Amygdala (tissue), 56 donors: Measurements from ENCODE around the gene BUD13.
"Not testable (repeated sequence)": the region's sequence is repeated elsewhere in the genome, so short reads cannot be mapped to it uniquely, and the experiment has no call there.

Experiments used
- DNase-seq, 56 donors: peaks; one replicate each; lab custom pipeline; 2025; lab: John Stamatoyannopoulos, UW

BUD13 gene

DNA sequence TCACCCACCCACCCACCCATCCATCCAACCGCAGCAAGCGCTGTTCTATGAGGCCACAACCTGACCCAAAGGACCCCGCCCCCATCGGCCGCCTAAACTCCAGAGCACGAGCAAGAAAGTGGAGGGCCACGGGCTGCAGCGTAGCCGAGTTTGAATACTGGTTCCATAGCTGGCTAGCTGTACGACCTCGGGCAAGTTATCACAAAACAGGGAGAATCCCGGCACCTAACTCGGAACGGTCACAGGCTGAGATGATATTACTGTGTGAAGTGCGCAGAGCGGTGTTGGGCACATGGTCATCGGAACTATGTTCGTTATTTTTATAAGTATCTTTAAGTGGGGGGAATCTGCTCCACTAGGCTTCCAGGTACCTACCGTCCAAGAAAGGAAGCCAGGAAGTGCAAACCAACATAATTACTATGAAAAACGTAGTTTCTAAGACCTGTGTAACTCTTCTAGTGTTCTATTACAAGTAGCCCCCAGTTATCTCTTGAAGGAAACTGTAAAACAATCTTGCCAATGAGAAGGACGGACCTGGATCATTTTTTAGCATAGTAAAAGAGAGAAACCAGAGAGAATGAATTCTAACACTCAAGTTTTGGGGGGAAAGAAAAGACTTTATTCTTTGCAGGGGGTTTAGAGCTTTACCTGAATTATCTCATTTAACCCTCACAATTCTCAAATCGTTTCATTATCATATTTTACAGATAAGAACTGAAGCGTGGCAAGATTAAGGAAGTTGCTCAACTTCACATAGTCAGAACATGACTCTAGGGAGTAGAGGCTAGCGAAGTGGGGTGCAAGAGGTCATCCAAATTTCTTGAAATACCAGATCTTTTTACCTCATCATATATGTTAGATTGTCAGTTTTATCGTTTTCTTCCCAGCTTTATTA, 663 bp upstream of the BUD13 start:
- peak in 17 of 56 donors; percentile 15 to 79 (median 72) for DNase-seq

- DNase-seq: no peak
Measured at GRCh38 chr11:116771935-116772334, 852 bp downstream of the BUD13 start.

DNA sequence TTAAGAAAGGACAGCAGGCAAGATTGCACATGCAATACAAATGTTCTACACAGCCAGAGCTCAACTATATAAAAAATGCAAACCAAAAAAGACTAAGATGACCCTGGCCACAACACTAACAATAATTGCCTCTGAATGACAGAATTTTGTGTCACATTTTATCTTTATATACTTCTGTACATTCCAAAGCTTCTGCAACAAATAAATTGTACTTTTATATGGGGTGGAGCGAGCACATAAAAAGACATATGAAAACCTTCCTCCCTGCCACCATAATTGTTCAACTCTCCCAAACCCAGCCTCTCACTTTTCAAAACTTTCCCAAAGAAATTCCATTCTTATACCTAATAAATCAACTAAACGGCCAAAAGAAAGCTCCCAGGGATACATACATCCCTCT, 10.7 kb downstream of the BUD13 start:
- no peak for DNase-seq

DNA sequence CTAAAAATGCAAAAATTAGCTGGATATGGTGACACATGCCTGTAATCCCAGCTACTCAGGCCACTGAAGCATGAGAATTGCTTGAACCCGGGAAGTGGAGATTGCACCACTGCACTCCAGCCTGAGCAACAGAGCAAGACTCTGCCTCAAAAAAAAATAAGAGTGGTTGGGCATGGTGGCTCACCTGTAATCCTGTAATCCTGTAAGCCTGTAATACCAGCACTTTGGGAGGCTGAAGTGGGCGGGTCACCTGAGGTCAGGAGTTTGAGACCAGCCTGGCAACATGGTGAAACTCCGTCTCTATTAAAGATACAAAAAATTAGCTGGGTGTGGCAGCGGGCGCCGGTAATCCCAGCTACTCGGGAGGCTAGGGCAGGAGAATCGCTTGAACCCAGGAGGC, 16.7 kb downstream of the BUD13 start:
- not testable (repeated sequence) for DNase-seq

- DNase-seq: no peak
Measured at GRCh38 chr11:116750070-116750718, 22.6 kb downstream of the BUD13 start.

DNA sequence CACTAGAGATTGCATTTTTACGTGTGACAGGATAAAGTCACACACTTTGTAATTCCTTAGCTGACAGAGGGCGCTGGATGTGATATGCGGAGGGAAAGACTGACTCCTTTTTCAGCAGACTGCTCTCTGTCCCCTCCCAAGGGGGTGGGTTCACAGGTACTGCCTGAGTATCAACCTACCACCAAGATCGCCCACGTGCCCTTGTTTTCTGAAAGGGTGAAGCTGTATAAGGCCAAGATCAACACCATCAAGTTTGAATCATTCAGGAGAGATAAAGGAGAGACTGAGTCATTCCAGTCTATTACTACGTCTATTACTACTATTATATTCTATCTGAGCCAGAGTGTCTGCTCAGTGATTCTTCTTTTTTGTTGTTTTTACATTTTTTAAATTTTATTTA, 30.7 kb downstream of the BUD13 start:
- no peak for DNase-seq

GRCh38 chr11:116740741-116741140, 32.0 kb downstream of the BUD13 start:
- DNase-seq: no peak

- DNase-seq: no peak
Measured at GRCh38 chr11:116738975-116739374, 33.8 kb downstream of the BUD13 start.

- DNase-seq: no peak
Measured at GRCh38 chr11:116736763-116737162, 36.0 kb downstream of the BUD13 start.

GRCh38 chr11:116733969-116734508, 38.7 kb downstream of the BUD13 start:
- no peak for DNase-seq

GRCh38 chr11:116733043-116733755, 39.6 kb downstream of the BUD13 start:
- no peak for DNase-seq

GRCh38 chr11:116732271-116733042, 40.3 kb downstream of the BUD13 start:
- DNase-seq: peak in 34 of 56 donors; percentile 15 to 65 (median 39)

DNA sequence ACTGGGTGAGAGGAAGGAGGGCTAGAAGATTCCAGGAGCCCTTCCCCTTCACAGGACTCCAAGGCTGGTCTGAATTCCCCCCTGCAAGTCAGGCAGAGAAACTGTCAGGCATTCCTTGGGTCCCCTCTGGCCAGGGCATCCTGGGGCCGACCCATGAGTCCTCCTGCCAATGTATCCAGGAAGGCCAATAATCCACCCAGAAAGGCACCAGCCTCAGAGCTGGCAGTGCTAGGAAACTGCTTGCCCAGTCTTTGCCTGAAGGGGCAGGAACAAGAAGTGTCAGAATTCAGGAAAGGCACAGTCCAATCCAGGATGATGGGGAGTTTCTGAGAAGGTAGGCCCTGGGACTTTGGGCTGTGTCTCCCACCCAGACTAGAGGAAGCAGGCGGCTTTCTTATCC, 41.0 kb downstream of the BUD13 start:
- DNase-seq: peak in 25 of 56 donors; percentile 19 to 69 (median 38)

- peak in 49 of 56 donors; percentile 16 to 79 (median 57) for DNase-seq
Measured at GRCh38 chr11:116731097-116731761, 41.6 kb downstream of the BUD13 start.

- DNase-seq: peak in 14 of 56 donors; percentile 14 to 47 (median 22)
Measured at GRCh38 chr11:116730601-116731000, 42.2 kb downstream of the BUD13 start.

DNA sequence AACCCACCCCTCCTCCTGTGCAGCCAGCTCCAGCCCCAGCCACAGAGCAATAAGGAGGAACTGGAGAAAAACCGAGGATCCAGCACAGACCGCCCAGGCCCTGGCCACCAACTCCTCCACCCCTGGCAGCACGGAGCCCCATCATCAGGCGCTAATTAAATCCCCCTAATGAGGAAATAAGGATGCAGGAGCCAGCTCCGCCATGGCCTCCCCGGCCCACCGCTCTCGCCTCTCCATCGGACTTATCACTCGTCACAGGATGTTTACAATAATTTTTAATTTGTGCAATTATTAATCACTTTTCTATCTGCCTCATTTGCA, 42.6 kb downstream of the BUD13 start:
- DNase-seq: peak in 1 of 56 donors; percentile 12

- DNase-seq: no peak
Measured at GRCh38 chr11:116729501-116730240, 43.1 kb downstream of the BUD13 start.

GRCh38 chr11:116727990-116728389, 44.8 kb downstream of the BUD13 start:
- DNase-seq: no peak
